WTC11 (cell line): ENCODE measurements around the gene EID2. TPM values are rescaled to one million over a fixed set of nuclear protein-coding genes. Genes with fewer than 3 reads are reported as not detected.

Experiments used
- ATAC-seq: fragments of 200-7000 bp; cut with Tn5 transposase; 2 replicates; pipeline ENCODE4 v1.10.0; 2021; ENCODE audit warnings: mild to moderate bottlenecking, moderate library complexity
- CTCF ChIA-PET: fragments of 300-600 bp; sonication (Branson Sonifier 250); formaldehyde crosslinking; loops from one replicate; lab custom pipeline; 2021; ENCODE audit warnings: antibody characterized with exemption; lab: Charles Lee
- POLR2A ChIA-PET: fragments of 350-600 bp; sonication (Branson Sonifier 250); formaldehyde crosslinking; loops from one replicate; lab custom pipeline; 2021; ENCODE audit warnings: antibody characterized with exemption; lab: Charles Lee
- DNase-seq: peaks from one replicate; pipeline ENCODE4 v3.0.0; 2021; ENCODE audit warnings: low spot score
- H3K27ac Mint-ChIP-seq: 2 replicates; pipeline ENCODE4 v1.8.0; 2021; ENCODE audit warnings: mixed read lengths
- H3K27me3 Mint-ChIP-seq: 2 replicates; pipeline ENCODE4 v1.8.0; 2021; ENCODE audit warnings: low read depth, mild to moderate bottlenecking, moderate library complexity, mixed read lengths
- H3K36me3 Mint-ChIP-seq: 2 replicates; pipeline ENCODE4 v1.8.0; 2021; ENCODE audit warnings: mixed read lengths
- H3K4me1 Mint-ChIP-seq: 2 replicates; pipeline ENCODE4 v1.8.0; 2022; ENCODE audit warnings: mixed read lengths
- H3K4me3 Mint-ChIP-seq: 2 replicates; pipeline ENCODE4 v1.8.0; 2021; ENCODE audit warnings: mild to moderate bottlenecking, moderate library complexity, mixed read lengths
- H3K9me3 Mint-ChIP-seq: 2 replicates; pipeline ENCODE4 v1.8.0; 2021; ENCODE audit warnings: mixed read lengths
- ATF6 ChIP-seq: sonication (generic); formaldehyde crosslinking; IDR thresholded peaks from 2 replicates; pipeline ENCODE4 v1.8.1; 2023; ENCODE audit warnings: mild to moderate bottlenecking, missing genetic modification reagents
- CREM ChIP-seq: sonication (generic); formaldehyde crosslinking; IDR thresholded peaks from 2 replicates; pipeline ENCODE4 v1.8.1; 2022; ENCODE audit warnings: mild to moderate bottlenecking, missing genetic modification reagents, moderate library complexity
- ESRRA ChIP-seq: sonication (generic); formaldehyde crosslinking; IDR thresholded peaks from 2 replicates; pipeline ENCODE4 v1.8.1; 2022; ENCODE audit warnings: mild to moderate bottlenecking, missing genetic modification reagents, borderline replicate concordance
- GTF2I ChIP-seq: fragments of 250-450 bp; sonication (Bioruptor Pico); conservative IDR thresholded peaks from 2 replicates; pipeline ENCODE4 v1.4.0; 2021; ENCODE audit warnings: mild to moderate bottlenecking
- HMGA2 ChIP-seq: fragments of 250-450 bp; sonication (Bioruptor Pico); IDR thresholded peaks from 2 replicates; pipeline ENCODE4 v1.4.0; 2021; ENCODE audit warnings: mild to moderate bottlenecking, moderate library complexity
- JUN ChIP-seq: sonication (generic); formaldehyde crosslinking; IDR thresholded peaks from 2 replicates; pipeline ENCODE4 v1.8.0; 2023; ENCODE audit warnings: mild to moderate bottlenecking, missing genetic modification reagents
- KAT7 ChIP-seq: sonication (generic); formaldehyde crosslinking; IDR thresholded peaks from 2 replicates; pipeline ENCODE4 v1.8.1; 2023; ENCODE audit warnings: missing genetic modification reagents, mild to moderate bottlenecking, borderline replicate concordance
- NFATC4 ChIP-seq: fragments of 250-450 bp; sonication (Bioruptor Pico); IDR thresholded peaks from 2 replicates; pipeline ENCODE4 v1.9.0; 2021; ENCODE audit warnings: mild to moderate bottlenecking
- NR3C1 ChIP-seq: sonication (generic); formaldehyde crosslinking; conservative IDR thresholded peaks from 2 replicates; pipeline ENCODE4 v1.8.1; 2023; ENCODE audit warnings: low read depth, mild to moderate bottlenecking, missing genetic modification reagents
- PRRX2 ChIP-seq: fragments of 250-450 bp; sonication (Bioruptor Pico); IDR thresholded peaks from 2 replicates; pipeline ENCODE4 v1.8.0; 2021; ENCODE audit warnings: mild to moderate bottlenecking
- RORB ChIP-seq: fragments of 250-450 bp; sonication (Bioruptor Pico); IDR thresholded peaks from 2 replicates; pipeline ENCODE4 v1.9.0; 2021; ENCODE audit warnings: mild to moderate bottlenecking
- SMAD3 ChIP-seq: sonication (generic); formaldehyde crosslinking; IDR thresholded peaks from 2 replicates; pipeline ENCODE4 v1.8.0; 2022; ENCODE audit warnings: missing genetic modification reagents, mild to moderate bottlenecking, borderline replicate concordance
- TEAD1 ChIP-seq: sonication (generic); formaldehyde crosslinking; IDR thresholded peaks from 2 replicates; pipeline ENCODE4 v1.8.0; 2022; ENCODE audit warnings: mild to moderate bottlenecking, missing genetic modification reagents
- TP53 ChIP-seq: sonication (generic); formaldehyde crosslinking; IDR thresholded peaks from 2 replicates; pipeline ENCODE4 v1.8.1; 2023; ENCODE audit warnings: mild to moderate bottlenecking, missing genetic modification reagents
- ZMAT4 ChIP-seq: fragments of 250-450 bp; sonication (Bioruptor Pico); IDR thresholded peaks from 2 replicates; pipeline ENCODE4 v1.9.0; 2021; ENCODE audit warnings: mild to moderate bottlenecking
- ZNF281 ChIP-seq: sonication (generic); formaldehyde crosslinking; IDR thresholded peaks from 2 replicates; pipeline ENCODE4 v1.8.0; 2023; ENCODE audit warnings: mild to moderate bottlenecking, missing genetic modification reagents
- ZNF423 ChIP-seq: fragments of 250-450 bp; sonication (Bioruptor Pico); IDR thresholded peaks from 2 replicates; pipeline ENCODE4 v2.1.2; 2022; ENCODE audit warnings: mild to moderate bottlenecking, moderate library complexity
- ZNF425 ChIP-seq: fragments of 250-450 bp; sonication (Bioruptor Pico); conservative IDR thresholded peaks from 2 replicates; pipeline ENCODE4 v1.9.0; 2021; ENCODE audit warnings: mild to moderate bottlenecking
- ZNF512 ChIP-seq: sonication (generic); formaldehyde crosslinking; IDR thresholded peaks from 2 replicates; pipeline ENCODE4 v1.8.1; 2022; ENCODE audit warnings: missing genetic modification reagents, borderline replicate concordance
- ZSCAN18 ChIP-seq: fragments of 250-450 bp; sonication (Bioruptor Pico); IDR thresholded peaks from 2 replicates; pipeline ENCODE4 v2.1.2; 2022; ENCODE audit warnings: mild to moderate bottlenecking, moderate library complexity
- total RNA-seq: library from RNA; stranded (reverse); gene quantifications from 3 replicates; pipeline ENCODE4 v1.2.3, GENCODE V29; 2021

Gene EID2
- total RNA-seq, 1 experiment from 2014 or later, result 21.5 TPM

- TF ChIP-seq ZNF512 (CRISPR knock-in tag) (no peak), KAT7 (no peak), HMGA2 (no peak), CREM (CRISPR knock-in tag) (no peak), NFATC4 (CRISPR knock-in tag) (no peak), ZNF425 (CRISPR knock-in tag) (no peak), ESRRA (CRISPR knock-in tag) (no peak), ATF6 (CRISPR knock-in tag) (no peak), JUN (CRISPR knock-in tag) (no peak), TEAD1 (CRISPR knock-in tag) (no peak), SMAD3 (no peak), GTF2I (CRISPR knock-in tag) (no peak), PRRX2 (no peak)
Observed at GRCh38 chr19:39544911-39545310, 5.0 kb upstream of the EID2 start (continued).

- Mint-ChIP-seq H3K4me1 (peaks cover 19% of the 10 kb centered on the region), H3K9me3 (no peaks in the 10 kb centered on the region), H3K36me3 (no peaks in the 10 kb centered on the region), H3K27ac (no peak overlapping the region), H3K4me3 (no peak overlapping the region), H3K27me3 (peaks cover 5% of the 10 kb centered on the region; the same call in 1 of the 2 replicates)
- ATAC-seq, result no peak
- ChIA-PET CTCF (interaction anchor here (1.5 kb wide), 1 partner anchor 41 kb away, joined by 3 read pairs; no protein-coding TSS in a partner anchor), POLR2A (no interaction called here)
- no peak for TF ChIP-seq ZNF423 (CRISPR knock-in tag)
- no peak for TF ChIP-seq NR3C1 (CRISPR knock-in tag)
- TF ChIP-seq ZMAT4 (CRISPR knock-in tag), result no peak
- TF ChIP-seq RORB, result no peak
- TF ChIP-seq ZSCAN18 (CRISPR knock-in tag), result no peak
- TF ChIP-seq ZNF281 (CRISPR knock-in tag), result no peak
- no peak for TF ChIP-seq TP53 (CRISPR knock-in tag)
- DNase-seq, result no peak
Observed at GRCh38 chr19:39544226-39544903, 4.4 kb upstream of the EID2 start.
